H1 (cell line): ENCODE data around the gene CASP9. TPM values are rescaled to one million over a fixed set of nuclear protein-coding genes. Genes with fewer than 3 reads are reported as not detected.
"Not testable (repeated sequence)": the region's sequence is repeated elsewhere in the genome, so short reads cannot be mapped to it uniquely, and the experiment has no call there.

Experiments
- CTCF ChIA-PET: fragments of 300-600 bp; sonication (Branson Sonifier 250); formaldehyde crosslinking; loops from one replicate; lab custom pipeline; 2021; ENCODE audit not compliant: partially characterized antibody; lab: Charles Lee
- POLR2A ChIA-PET: fragments of 300-600 bp; sonication (Branson Sonifier 250); formaldehyde crosslinking; loops from one replicate; lab custom pipeline; 2021; ENCODE audit warnings: inconsistent platforms; ENCODE audit not compliant: partially characterized antibody; lab: Charles Lee
- DNase-seq, 2 experiments: peaks; one replicate each; pipeline versions ENCODE4 v3.0.0 to v3.0.0-alpha.2; 2010 to 2022; ENCODE audit warnings: low spot score in 2 of 2, low read depth in 1 of 2, mixed read lengths in 1 of 2
- FAIRE-seq: peaks from 2 replicates; lab custom pipeline; 2011; peaks lifted over from hg19 to GRCh38; lab: Jason Lieb, UNC
- H2AFZ ChIP-seq: 2 replicates; pipeline ENCODE4 v1.8.1; 2012; ENCODE audit warnings: low read length, inconsistent platforms
- H2AK5ac ChIP-seq: 2 replicates; pipeline ENCODE4 v1.6.1; 2013; ENCODE audit warnings: low read depth, low read length
- H2BK120ac ChIP-seq: replicated peaks from 2 replicates; pipeline ENCODE3; 2013; ENCODE audit warnings: low read depth, low read length, inconsistent platforms
- H2BK12ac ChIP-seq: 2 replicates; pipeline ENCODE4 v1.6.1; 2013; ENCODE audit warnings: low read depth, low read length
- H2BK15ac ChIP-seq: 2 replicates; pipeline ENCODE4 v1.6.1; 2013; ENCODE audit warnings: low read length
- H2BK20ac ChIP-seq: 2 replicates; pipeline ENCODE4 v1.6.1; 2013; ENCODE audit warnings: low read length
- H2BK5ac ChIP-seq: 2 replicates; pipeline ENCODE4 v1.6.1; 2013; ENCODE audit warnings: low read depth, low read length
- H3K14ac ChIP-seq: 2 replicates; pipeline ENCODE4 v1.6.1; 2013; ENCODE audit warnings: inconsistent platforms; ENCODE audit not compliant: insufficient read length
- H3K18ac ChIP-seq: 2 replicates; pipeline ENCODE4 v1.6.1; 2013; ENCODE audit warnings: low read length; ENCODE audit errors: extremely low read depth
- H3K23ac ChIP-seq: 2 replicates; pipeline ENCODE4 v1.6.1; 2013; ENCODE audit warnings: inconsistent platforms; ENCODE audit not compliant: insufficient read length
- H3K23me2 ChIP-seq: 2 replicates; pipeline ENCODE4 v1.6.1; 2013; ENCODE audit warnings: low read depth, low read length
- H3K27ac ChIP-seq: 2 replicates; pipeline ENCODE4 v1.6.1; 2011; ENCODE audit warnings: low read depth, low read length, inconsistent platforms
- H3K27me3 ChIP-seq, 4 experiments: replicated peaks in 1 of 4; 1 replicate in 1 of 4; 2 replicates in 3 of 4; pipeline versions ENCODE4 v1.6.1 to v1.8.1; 2011 to 2013; ENCODE audit warnings: low read length in 3 of 4, mild to moderate bottlenecking in 3 of 4, inconsistent platforms in 2 of 4, mixed read lengths in 2 of 4, moderate library complexity in 1 of 4; ENCODE audit not compliant: control insufficient read depth in 3 of 4, insufficient read depth in 3 of 4; ENCODE audit errors: extremely low read depth in 1 of 4
- H3K36me3 ChIP-seq, 4 experiments: 2 replicates each; pipeline versions ENCODE4 v1.6.1 to v1.8.1; 2011 to 2013; ENCODE audit warnings: mild to moderate bottlenecking in 4 of 4, low read length in 3 of 4, moderate library complexity in 2 of 4, control low read depth in 1 of 4, inconsistent platforms in 1 of 4; ENCODE audit not compliant: insufficient read depth in 4 of 4, control insufficient read depth in 2 of 4
- H3K4ac ChIP-seq: replicated peaks from 2 replicates; pipeline ENCODE3; 2013; ENCODE audit warnings: low read length, low read depth, mixed read lengths, inconsistent platforms; ENCODE audit not compliant: insufficient read length
- H3K4me1 ChIP-seq, 4 experiments: replicated peaks in 1 of 4; 1 replicate in 1 of 4; 2 replicates in 3 of 4; pipeline versions ENCODE4 v1.6.1 to v1.8.1; 2011 to 2013; ENCODE audit warnings: low read length in 3 of 4, inconsistent platforms in 2 of 4, mixed read lengths in 1 of 4; ENCODE audit not compliant: insufficient read depth in 4 of 4, control insufficient read depth in 3 of 4
- H3K4me2 ChIP-seq, 2 experiments: 2 replicates each; pipeline versions ENCODE4 v1.6.1 to v1.8.1; 2011 to 2013; ENCODE audit warnings: low read depth in 2 of 2, low read length in 2 of 2, control low read depth in 1 of 2, inconsistent platforms in 1 of 2, mild to moderate bottlenecking in 1 of 2; ENCODE audit not compliant: insufficient read depth in 1 of 2
- H3K4me3 ChIP-seq, 4 experiments: fragments of 200-600, 300-600 bp in 1 of 4; sonication (generic), shearing (Covaris generic), sonication (Bioruptor Twin) in 1 of 4; 2 replicates each; pipeline versions ENCODE4 v1.5.1 to v1.8.1; 2011 to 2016; ENCODE audit warnings: low read length in 4 of 4, low read depth in 3 of 4, control low read depth in 2 of 4, inconsistent platforms in 2 of 4, mild to moderate bottlenecking in 2 of 4, mixed read lengths in 1 of 4, moderate library complexity in 1 of 4; ENCODE audit not compliant: insufficient read depth in 2 of 4; ENCODE audit errors: extremely low read depth in 1 of 4
- H3K56ac ChIP-seq: replicated peaks from 2 replicates; pipeline ENCODE3; 2013; ENCODE audit warnings: low read depth, mild to moderate bottlenecking, mixed read lengths, low read length, inconsistent platforms; ENCODE audit not compliant: insufficient read length
- H3K79me1 ChIP-seq: 2 replicates; pipeline ENCODE4 v1.6.1; 2013; ENCODE audit warnings: low read depth, low read length, control low read depth
- H3K79me2 ChIP-seq, 2 experiments: 2 replicates each; pipeline versions ENCODE4 v1.6.1 to v1.8.1; 2012 to 2013; ENCODE audit warnings: low read length in 2 of 2, mild to moderate bottlenecking in 2 of 2, inconsistent platforms in 1 of 2; ENCODE audit not compliant: insufficient read depth in 2 of 2, control insufficient read depth in 1 of 2
- H3K9ac ChIP-seq, 4 experiments: replicated peaks in 1 of 4; 1 replicate in 1 of 4; 2 replicates in 3 of 4; pipeline versions ENCODE4 v1.6.1 to v1.8.1; 2011 to 2013; ENCODE audit warnings: low read depth in 3 of 4, low read length in 3 of 4, control low read depth in 2 of 4, mild to moderate bottlenecking in 2 of 4, moderate library complexity in 2 of 4, inconsistent platforms in 1 of 4; ENCODE audit errors: extremely low read depth in 1 of 4
- H3K9me3 ChIP-seq, 2 experiments: 2 replicates each; pipeline versions ENCODE4 v1.6.1 to v1.8.1; 2012 to 2013; ENCODE audit warnings: mild to moderate bottlenecking in 2 of 2, moderate library complexity in 2 of 2, control low read depth in 1 of 2, inconsistent platforms in 1 of 2, low read depth in 1 of 2, low read length in 1 of 2, mixed read lengths in 1 of 2; ENCODE audit not compliant: insufficient read depth in 2 of 2
- H4K20me1 ChIP-seq, 2 experiments: replicated peaks in 1 of 2; 2 replicates each; pipeline versions ENCODE3 to v1.8.1; 2011 to 2013; ENCODE audit warnings: inconsistent platforms in 2 of 2, low read length in 2 of 2, mild to moderate bottlenecking in 1 of 2; ENCODE audit not compliant: insufficient read depth in 2 of 2, control insufficient read depth in 1 of 2
- H4K5ac ChIP-seq: 2 replicates; pipeline ENCODE4 v1.6.1; 2013; ENCODE audit warnings: low read length, low read depth, mixed read lengths, inconsistent platforms; ENCODE audit not compliant: insufficient read length
- H4K8ac ChIP-seq: 2 replicates; pipeline ENCODE4 v1.8.0; 2013; ENCODE audit warnings: mild to moderate bottlenecking, moderate library complexity, low read length, inconsistent platforms; ENCODE audit not compliant: insufficient read depth; ENCODE audit errors: extremely low read depth
- H4K91ac ChIP-seq: replicated peaks from 2 replicates; pipeline ENCODE3; 2013; ENCODE audit warnings: low read length, mixed read lengths, inconsistent platforms; ENCODE audit not compliant: insufficient read length
- WGBS, 2 experiments: shearing (Covaris generic) in 1 of 2; methylation state at CpG; one replicate each; pipeline versions ENCODE4 v1.1.6 to v1.1.7; 2013 to 2015; ENCODE audit warnings: low lambda C conversion rate in 2 of 2, mixed read lengths in 2 of 2, inconsistent platforms in 1 of 2, low coverage in 1 of 2, missing lambda C conversion rate in 1 of 2; ENCODE audit not compliant: insufficient replicate concordance in 2 of 2, insufficient coverage in 1 of 2, insufficient read length in 1 of 2; ENCODE audit errors: extremely low coverage in 1 of 2, missing lambda C conversion rate in 1 of 2; 5-methylcytosine and 5-hydroxymethylcytosine counted together
- polyA plus RNA-seq, 7 experiments: library from polyadenylated mRNA; depleted of rRNA in 3 of 7; stranded (reverse) in 5 of 7; unstranded in 2 of 7; fragments of >200 nt in 5 of 7; fragments of 200-250 nt in 2 of 7; gene quantifications; 1 replicate in 5 of 7; 2 replicates in 1 of 7; 4 replicates in 1 of 7; pipeline versions ENCODE4 v1.2.1 to v1.2.3, GENCODE V29; 2011 to 2013; ENCODE audit warnings: missing spikeins in 2 of 7, mixed read lengths in 2 of 7
- total RNA-seq: library from RNA; stranded (reverse); fragmentation: NEBNext Ultra II Directional; extraction: Animal tissue kit (Norgen Biotek cat#: 25700); gene quantifications from 2 replicates; pipeline ENCODE4 v1.2.1, GENCODE V29; 2021

CASP9 gene
- total and polyA plus RNA-seq, 2 of the 8 experiments (the other 6 are each of a cell fraction or from before 2014, with no cell fraction given): 14.8 to 36.3 TPM

DNA sequence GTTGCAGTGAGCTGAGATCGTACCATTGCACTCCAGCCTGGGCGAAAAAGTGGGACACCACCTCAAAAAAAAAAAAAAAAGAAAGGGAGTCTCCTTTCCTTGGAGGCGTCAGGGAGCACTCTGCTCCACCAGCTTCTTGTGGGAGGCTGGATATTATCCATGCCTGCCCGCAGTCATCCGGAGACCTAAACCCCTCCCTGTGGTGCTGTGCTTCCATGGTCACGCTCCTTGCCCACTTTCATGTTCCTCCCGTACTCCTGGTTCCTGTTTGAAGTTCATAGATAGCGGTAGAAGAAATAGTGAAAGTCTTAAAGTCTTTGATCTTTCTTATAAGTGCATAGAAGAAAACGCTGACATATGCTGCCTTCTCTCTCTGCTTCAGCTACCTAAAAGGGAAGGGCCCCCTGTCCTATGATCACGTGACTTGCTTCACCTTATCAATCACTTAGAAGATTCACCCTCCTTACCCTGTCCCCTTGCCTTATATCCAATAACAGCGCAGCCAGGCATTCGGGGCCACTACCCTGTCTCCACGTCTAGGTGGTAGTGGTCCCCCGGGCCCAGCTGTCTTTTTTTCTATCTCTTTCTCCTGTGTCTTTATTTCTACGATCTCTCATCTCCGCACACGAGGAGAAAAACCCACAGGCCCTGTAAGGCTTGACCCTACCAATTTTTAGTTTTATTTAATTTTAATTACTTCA lies 2.7 kb downstream of the CASP9 start:
- H3K4me1 ChIP-seq, H3K14ac ChIP-seq, H4K20me1 ChIP-seq, H3K23ac ChIP-seq, H4K91ac ChIP-seq, H3K23me2 ChIP-seq, H2BK15ac ChIP-seq, DNase-seq, FAIRE-seq, H3K56ac ChIP-seq, H3K27me3 ChIP-seq, H2BK120ac ChIP-seq, H3K9ac ChIP-seq, H4K5ac ChIP-seq, H3K4me2 ChIP-seq, H2AK5ac ChIP-seq, H3K79me1 ChIP-seq, H3K18ac ChIP-seq, H3K4me3 ChIP-seq, H2BK5ac ChIP-seq, H2BK12ac ChIP-seq, H3K27ac ChIP-seq, H2AFZ ChIP-seq, H2BK20ac ChIP-seq, H3K9me3 ChIP-seq, H3K4ac ChIP-seq: not testable (repeated sequence)
- 95% methylated on average over 15 of the region's 17 CpGs; no CpG with 5 or more reads in 1 of the 2 experiments for WGBS, 2 experiments
- Histone ChIP-seq H3K36me3 (peaks cover 0 to 19% (median 5%) of the 10 kb centered on the region in 4 experiments; a peak in 4 of 8 replicates), H3K79me2 (peaks cover 0 to 18% of the 10 kb centered on the region in 2 experiments; a peak in 2 of 4 replicates), H4K8ac (0 out of 2 replicates have a peak overlapping the region, but pooled peaks have one; percentile 71)
- CTCF ChIA-PET: interaction anchor here (0.6 kb wide), 2 partner anchors 20 to 456 kb away, joined by 3 to 4 read pairs; no protein-coding TSS in a partner anchor
- POLR2A ChIA-PET: interaction anchor here (0.7 kb wide), 1 partner anchor 13 kb away, joined by 3 read pairs; no protein-coding TSS in a partner anchor
